Sigmoid colon (tissue), 7 donors: ENCODE results near the gene ZNF700. TPM values are rescaled to one million over a fixed set of nuclear protein-coding genes. Genes with fewer than 3 reads are reported as not detected.

Experiments used
- DNase-seq: peaks from one replicate; pipeline ENCODE4 v3.0.0-alpha.2; 2019
- H3K27ac ChIP-seq, 4 donors: fragments of 200-600 bp; sonication (generic); one replicate each; pipeline ENCODE4 v1.5.1; 2016 to 2019; ENCODE audit warnings: mild to moderate bottlenecking in 1 of 4
- H3K27me3 ChIP-seq, 3 donors: fragments of 200-600 bp; sonication (generic); one replicate each; pipeline ENCODE4 v1.5.1; 2019; ENCODE audit warnings: mild to moderate bottlenecking in 1 of 3
- H3K36me3 ChIP-seq, 4 donors: fragments of 200-600 bp; sonication (generic); one replicate each; pipeline ENCODE4 v1.5.1; 2016 to 2019
- H3K4me1 ChIP-seq, 4 donors: fragments of 200-600 bp; sonication (generic); one replicate each; pipeline ENCODE4 v1.5.1; 2017 to 2019
- H3K4me3 ChIP-seq, 4 donors: fragments of 200-600 bp; sonication (generic); one replicate each; pipeline ENCODE4 v1.5.1; 2017 to 2019; ENCODE audit warnings: mild to moderate bottlenecking in 2 of 4, moderate library complexity in 1 of 4
- H3K9me3 ChIP-seq, 4 donors: fragments of 200-600 bp in 3 of 4; sonication (generic) in 3 of 4; one replicate each; pipeline versions ENCODE4 v1.5.1 to v1.6.1; 2013 to 2019
- EP300 ChIP-seq, 4 donors: sonication (generic); formaldehyde crosslinking; IDR thresholded peaks; one replicate each; pipeline ENCODE4 v1.6.1; 2017; ENCODE audit warnings: antibody characterized with exemption in 4 of 4
- POLR2A ChIP-seq, 2 donors: fragments of 450-650 bp; IDR thresholded peaks; one replicate each; pipeline ENCODE4 v1.6.1; 2016; ENCODE audit warnings: antibody characterized with exemption in 2 of 2, mild to moderate bottlenecking in 2 of 2, moderate library complexity in 2 of 2
- POLR2AphosphoS5 ChIP-seq, 4 donors: sonication (generic); formaldehyde crosslinking; IDR thresholded peaks; one replicate each; pipeline ENCODE4 v1.6.1; 2017; ENCODE audit warnings: antibody characterized with exemption in 4 of 4
- WGBS, 2 donors: extraction: QIAGEN DNeasy Blood & Tissue Kit; methylation state at CpG; one replicate each; pipeline ENCODE4 v1.1.7; 2013; 5-methylcytosine and 5-hydroxymethylcytosine counted together
- intact Hi-C: fragments of 100-400 bp; cut with DNase I; formaldehyde crosslinking; loops from one replicate; pipeline ENCODE4 v1.15.1; 2023
- polyA plus RNA-seq, 3 donors: library from polyadenylated mRNA; stranded (reverse); fragments of 200-250 nt; gene quantifications; one replicate each; pipeline ENCODE4 v1.2.3, GENCODE V29; 2013
- total RNA-seq, 4 donors: library from RNA; depleted of rRNA; stranded (reverse); fragments of >200 nt; gene quantifications; one replicate each; pipeline ENCODE4 v1.1.0, GENCODE V29; 2016
- TF ChIP-seq, protein P1 (sequence below), 4 experiments: fragments of 450-650 bp in 3 of 4; fragments of 200-600 bp in 1 of 4; IDR thresholded peaks; one replicate each; pipeline ENCODE4 v1.5.1; 2016 to 2019; ENCODE audit warnings: antibody characterized with exemption in 4 of 4, mild to moderate bottlenecking in 3 of 4, moderate library complexity in 2 of 4
- donor health status: healthy with polysubstance abuse.
- donor health status: Bipolar disorder and iron deficiency.
- donor health status: healthy.

Gene ZNF700
- total and polyA plus RNA-seq, 7 donors, result 4.8 to 19.7 (median 13.7) TPM

- TF ChIP-seq EP300 (IDR thresholded peaks at IDR 0.05) (no peak), POLR2A (IDR thresholded peaks at IDR 0.05) (no peak), POLR2AphosphoS5 (IDR thresholded peaks at IDR 0.05) (no peak)
- TF ChIP-seq, protein P1, sequence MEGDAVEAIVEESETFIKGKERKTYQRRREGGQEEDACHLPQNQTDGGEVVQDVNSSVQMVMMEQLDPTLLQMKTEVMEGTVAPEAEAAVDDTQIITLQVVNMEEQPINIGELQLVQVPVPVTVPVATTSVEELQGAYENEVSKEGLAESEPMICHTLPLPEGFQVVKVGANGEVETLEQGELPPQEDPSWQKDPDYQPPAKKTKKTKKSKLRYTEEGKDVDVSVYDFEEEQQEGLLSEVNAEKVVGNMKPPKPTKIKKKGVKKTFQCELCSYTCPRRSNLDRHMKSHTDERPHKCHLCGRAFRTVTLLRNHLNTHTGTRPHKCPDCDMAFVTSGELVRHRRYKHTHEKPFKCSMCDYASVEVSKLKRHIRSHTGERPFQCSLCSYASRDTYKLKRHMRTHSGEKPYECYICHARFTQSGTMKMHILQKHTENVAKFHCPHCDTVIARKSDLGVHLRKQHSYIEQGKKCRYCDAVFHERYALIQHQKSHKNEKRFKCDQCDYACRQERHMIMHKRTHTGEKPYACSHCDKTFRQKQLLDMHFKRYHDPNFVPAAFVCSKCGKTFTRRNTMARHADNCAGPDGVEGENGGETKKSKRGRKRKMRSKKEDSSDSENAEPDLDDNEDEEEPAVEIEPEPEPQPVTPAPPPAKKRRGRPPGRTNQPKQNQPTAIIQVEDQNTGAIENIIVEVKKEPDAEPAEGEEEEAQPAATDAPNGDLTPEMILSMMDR (IDR thresholded peaks at IDR 0.05), result no peak
- Histone ChIP-seq H3K4me3 (no peak overlapping the region), H3K4me1 (peaks cover 0 to 8% (median 3%) of the 10 kb centered on the region in 4 donors), H3K36me3 (no peaks in the 10 kb centered on the region), H3K9me3 (no peaks in the 10 kb centered on the region), H3K27me3 (no peaks in the 10 kb centered on the region), H3K27ac (no peak overlapping the region)
- intact Hi-C loops, result no loop called here
- 83 to 90% methylated on average over 1 of the region's 1 CpG for WGBS, 2 donors
- DNase-seq, result no peak
These were observed 45.3 kb downstream of the ZNF700 start for GRCh38 chr19:11970174-11970573.

GRCh38 chr19:11971041-11971440 lies 46.1 kb downstream of the ZNF700 start:
- WGBS, 2 donors, result 90 to 91% methylated on average over 2 of the region's 2 CpGs
- no peaks in the 10 kb centered on the region for H3K4me1 ChIP-seq
- no peak for DNase-seq
- no peak overlapping the region for H3K4me3 ChIP-seq
- intact Hi-C loops, result no loop called here
- H3K27ac ChIP-seq, result no peak overlapping the region
- no peaks in the 10 kb centered on the region for H3K36me3 ChIP-seq
- TF ChIP-seq EP300 (IDR thresholded peaks at IDR 0.05) (no peak), POLR2A (IDR thresholded peaks at IDR 0.05) (no peak), POLR2AphosphoS5 (IDR thresholded peaks at IDR 0.05) (no peak)
- TF ChIP-seq, protein P1 (IDR thresholded peaks at IDR 0.05), result no peak
- no peaks in the 10 kb centered on the region for H3K27me3 ChIP-seq
- no peaks in the 10 kb centered on the region for H3K9me3 ChIP-seq

- no peak for DNase-seq
- Histone ChIP-seq H3K9me3 (peaks cover 0 to 7% (median 2%) of the 10 kb centered on the region in 4 donors), H3K27ac (no peak overlapping the region), H3K36me3 (peaks cover 0 to 15% (median 8%) of the 10 kb centered on the region in 4 donors), H3K27me3 (no peaks in the 10 kb centered on the region), H3K4me3 (no peak overlapping the region), H3K4me1 (no peaks in the 10 kb centered on the region)
- TF ChIP-seq POLR2AphosphoS5 (IDR thresholded peaks at IDR 0.05), result no peak
- TF ChIP-seq POLR2A (IDR thresholded peaks at IDR 0.05), result no peak
- TF ChIP-seq EP300 (IDR thresholded peaks at IDR 0.05), result no peak
- 91 to 93% methylated on average over 5 of the region's 5 CpGs for WGBS, 2 donors
- intact Hi-C loops, result no loop called here
These were observed 48.3 kb downstream of the ZNF700 start for GRCh38 chr19:11973019-11973810.

- Histone ChIP-seq H3K4me1 (no peaks in the 10 kb centered on the region), H3K9me3 (peaks cover 7 to 41% (median 28%) of the 10 kb centered on the region in 4 donors), H3K36me3 (peaks cover 6 to 34% (median 14%) of the 10 kb centered on the region in 4 donors), H3K27me3 (no peaks in the 10 kb centered on the region), H3K27ac (no peak overlapping the region), H3K4me3 (no peak overlapping the region)
- intact Hi-C loops, result no loop called here
- TF ChIP-seq, protein P1 (IDR thresholded peaks at IDR 0.05), result no peak
- no peak for TF ChIP-seq EP300 (IDR thresholded peaks at IDR 0.05)
- 96 to 97% methylated on average over 9 of the region's 9 CpGs for WGBS, 2 donors
- DNase-seq, result no peak
These were observed 53.7 kb downstream of the ZNF700 start for GRCh38 chr19:11978492-11979100.

GRCh38 chr19:11979527-11979926 lies 54.6 kb downstream of the ZNF700 start:
- peaks cover 7 to 41% (median 28%) of the 10 kb centered on the region in 4 donors for H3K9me3 ChIP-seq
- H3K27ac ChIP-seq, result no peak overlapping the region
- no peaks in the 10 kb centered on the region for H3K27me3 ChIP-seq
- WGBS, 2 donors, result 95% methylated on average over 4 of the region's 4 CpGs
- H3K36me3 ChIP-seq, result peaks cover 6 to 34% (median 14%) of the 10 kb centered on the region in 4 donors
- H3K4me1 ChIP-seq, result no peaks in the 10 kb centered on the region
- intact Hi-C loops, result no loop called here
- TF ChIP-seq, protein P1 (IDR thresholded peaks at IDR 0.05), result no peak
- TF ChIP-seq EP300 (IDR thresholded peaks at IDR 0.05), result no peak
- TF ChIP-seq POLR2A (IDR thresholded peaks at IDR 0.05), result no peak
- TF ChIP-seq POLR2AphosphoS5 (IDR thresholded peaks at IDR 0.05), result no peak
- no peak for DNase-seq
- H3K4me3 ChIP-seq, result no peak overlapping the region
